GM21515 (cell line): ENCODE measurements around the gene IRF4.

Source experiments
- ATAC-seq: cut with Tn5 transposase; IDR thresholded peaks from one replicate; pipeline ENCODE4 v1.9.1; 2021; ENCODE audit not compliant: unreplicated experiment

IRF4 gene

DNA sequence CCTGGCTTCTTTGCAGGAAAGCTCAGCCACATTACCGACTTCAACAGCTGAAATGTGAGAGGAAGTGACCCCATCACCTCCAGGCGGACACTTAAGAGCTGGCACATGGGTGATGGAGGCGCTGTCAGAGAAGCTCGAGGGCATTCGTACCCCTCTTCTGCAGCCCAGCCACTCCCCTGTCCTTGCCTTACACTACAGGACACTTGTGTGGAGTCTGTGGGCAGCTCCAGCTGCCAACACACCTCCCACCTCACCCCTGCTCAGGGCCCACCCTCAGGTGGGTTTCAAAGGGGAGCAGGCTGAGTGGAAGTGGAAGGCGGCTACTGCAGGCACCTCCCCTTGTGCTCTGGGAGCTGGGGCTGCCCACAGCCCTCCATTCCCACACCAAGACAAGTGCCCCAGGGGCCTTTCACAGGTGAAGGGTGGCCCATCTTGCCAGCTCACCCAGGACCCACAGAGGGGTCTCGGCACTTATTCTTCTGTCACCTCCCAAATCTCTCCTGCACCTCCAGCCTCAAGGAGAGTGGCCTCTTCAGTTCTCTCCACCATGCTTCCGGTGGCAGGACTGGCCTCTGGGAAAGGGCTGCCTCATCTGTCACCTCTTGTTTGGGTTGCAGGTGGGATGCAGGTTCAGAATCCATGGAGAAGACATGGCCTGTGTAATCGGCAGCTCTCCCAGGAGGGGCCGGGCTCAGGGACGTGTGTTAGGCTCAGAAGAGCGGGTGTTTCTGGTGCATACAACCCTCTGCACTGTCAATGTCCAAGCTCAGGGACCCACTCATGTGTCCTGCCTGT is 49.8 kb downstream of the IRF4 start:
- no peak for ATAC-seq

DNA sequence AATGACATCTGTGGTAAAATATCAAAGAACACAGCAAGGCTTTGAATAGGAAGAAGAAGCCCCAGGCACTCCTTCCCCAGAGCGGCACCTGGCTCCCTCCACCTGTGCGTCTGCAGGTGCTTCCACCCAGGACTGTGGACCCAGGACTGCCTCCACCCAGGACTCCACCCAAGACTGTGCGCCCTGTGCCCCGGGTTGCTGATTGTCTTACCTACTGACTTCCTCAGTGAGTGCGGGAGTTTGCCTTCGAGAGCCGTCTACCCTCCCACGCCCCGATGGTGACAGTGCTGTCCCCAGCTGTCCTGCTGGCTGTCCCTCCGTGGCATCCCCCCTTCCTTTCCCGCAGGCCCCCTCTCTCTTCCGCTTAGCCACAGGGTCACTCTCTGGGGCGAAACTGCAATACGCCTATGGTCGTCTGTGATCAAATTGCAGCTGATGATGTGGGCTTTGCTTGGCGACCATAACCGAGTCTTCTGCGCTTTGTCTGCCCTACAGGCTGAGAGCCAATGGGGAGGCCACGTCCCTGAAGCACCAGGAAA is 52.1 kb downstream of the IRF4 start:
- no peak for ATAC-seq

DNA sequence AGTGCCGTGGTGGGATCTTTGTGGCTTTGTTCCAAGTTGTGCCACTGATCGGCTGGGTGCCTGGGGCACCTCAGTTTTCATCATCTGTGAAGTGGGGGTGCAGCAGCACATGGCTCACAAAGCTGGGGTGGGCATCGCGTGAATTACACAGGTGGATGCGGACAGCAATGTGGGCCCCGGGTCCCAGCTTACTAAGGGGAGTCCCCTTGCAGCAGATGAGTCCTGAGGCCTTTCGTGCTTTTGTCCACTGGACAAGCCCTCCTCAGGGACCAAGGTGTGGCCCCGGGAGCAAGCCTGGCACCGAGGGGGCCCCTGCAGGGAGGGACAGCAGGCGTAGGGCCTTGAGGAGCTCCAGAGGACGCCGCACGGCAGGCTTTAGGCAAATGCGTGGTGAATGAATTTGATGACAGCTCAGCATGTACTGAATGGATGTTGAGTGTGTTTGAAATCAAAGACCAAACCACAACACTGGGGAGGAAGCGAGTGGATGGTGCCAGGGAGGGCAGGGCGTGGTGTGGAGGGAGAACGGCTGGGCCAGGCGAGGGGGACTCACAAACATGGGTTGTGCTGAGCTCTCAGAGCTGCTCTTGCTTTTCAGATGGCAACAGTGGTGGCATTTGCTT is 53.2 kb downstream of the IRF4 start:
- no peak for ATAC-seq

DNA sequence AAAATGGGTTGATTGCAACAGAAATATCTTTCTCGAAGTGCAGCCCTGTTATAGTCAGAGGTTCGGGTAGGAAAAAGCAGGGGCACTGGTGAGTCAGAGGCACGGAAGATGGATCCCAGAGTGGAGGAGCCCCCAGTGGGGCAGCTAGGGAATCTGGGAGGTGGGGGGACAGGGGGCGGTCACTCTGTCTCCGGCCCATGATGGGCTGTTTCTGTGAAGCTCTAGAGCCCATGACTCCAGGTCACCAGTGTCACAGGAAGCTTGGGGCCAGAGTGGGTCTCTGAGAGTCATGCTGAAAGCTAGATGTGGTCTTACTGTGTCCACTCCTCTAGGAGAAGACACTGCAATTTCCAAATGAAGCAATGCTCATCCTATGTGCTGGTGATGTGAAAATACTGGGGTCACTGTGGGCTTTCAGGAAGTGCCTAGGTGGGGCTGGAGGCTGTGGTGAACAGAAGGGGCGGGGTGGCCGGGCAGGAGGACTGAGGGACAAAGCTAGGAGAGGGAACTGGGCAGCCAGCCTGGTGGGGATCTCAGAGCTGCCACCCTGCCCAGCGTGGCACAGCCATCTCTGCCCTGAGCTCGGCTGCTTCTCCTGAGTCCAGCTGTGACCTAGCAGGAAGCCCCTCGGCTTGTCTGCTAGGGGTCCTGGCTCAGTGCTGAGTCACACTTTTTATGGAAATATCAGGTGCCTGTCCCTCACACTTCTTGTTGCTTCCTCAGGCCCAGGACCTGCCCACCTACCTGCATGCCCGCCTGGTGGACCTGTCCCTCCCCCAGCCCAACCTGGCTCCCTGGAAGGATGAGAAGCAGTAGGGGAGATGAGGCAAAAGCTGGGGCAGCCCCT is 54.2 kb downstream of the IRF4 start:
- no peak for ATAC-seq

DNA sequence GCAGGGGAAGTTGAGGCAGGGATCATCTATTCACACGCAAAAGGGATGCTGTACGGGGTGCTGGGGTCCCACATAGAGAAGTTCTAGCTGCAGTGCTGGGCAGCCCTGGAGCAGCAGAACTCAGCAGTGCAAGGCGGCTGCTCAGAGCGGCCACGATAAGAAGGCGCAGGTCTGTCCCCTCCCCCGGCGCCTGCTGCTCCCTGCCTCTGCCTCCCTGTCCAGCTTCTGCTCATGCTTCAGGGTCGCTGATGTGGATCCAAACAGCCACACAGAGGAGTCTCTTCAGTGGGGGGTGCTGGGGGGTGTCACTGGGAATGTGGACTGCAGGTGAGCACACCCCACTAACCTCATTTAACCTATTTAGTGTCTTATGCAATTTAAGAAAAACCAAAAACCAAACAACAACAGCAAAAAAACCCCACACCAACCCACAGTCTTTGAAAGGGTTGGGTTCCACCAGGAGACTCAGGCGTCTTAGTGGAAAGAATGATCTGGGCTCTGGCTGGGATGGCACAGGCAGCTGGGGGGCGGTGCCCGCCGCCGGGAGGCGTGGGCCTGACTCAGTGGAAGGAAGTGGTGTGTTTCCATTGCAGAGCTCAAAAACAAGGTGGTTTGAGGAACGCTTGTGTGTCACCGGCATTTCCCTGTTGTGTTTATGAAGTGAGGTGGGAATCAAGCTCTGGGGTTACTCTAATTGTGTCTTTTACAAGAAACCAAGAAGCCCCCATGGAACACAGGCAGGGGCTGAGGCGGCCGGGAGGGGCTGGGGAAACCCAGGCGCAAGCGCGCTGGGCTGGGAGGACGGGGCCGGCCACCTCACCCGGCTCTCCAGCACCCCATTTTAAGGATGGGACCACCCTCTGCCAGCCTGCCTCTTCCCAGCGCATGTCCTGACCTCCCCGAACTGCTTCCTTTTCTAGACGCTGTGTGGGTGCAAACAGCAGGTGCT is 55.1 kb downstream of the IRF4 start:
- no peak for ATAC-seq

DNA sequence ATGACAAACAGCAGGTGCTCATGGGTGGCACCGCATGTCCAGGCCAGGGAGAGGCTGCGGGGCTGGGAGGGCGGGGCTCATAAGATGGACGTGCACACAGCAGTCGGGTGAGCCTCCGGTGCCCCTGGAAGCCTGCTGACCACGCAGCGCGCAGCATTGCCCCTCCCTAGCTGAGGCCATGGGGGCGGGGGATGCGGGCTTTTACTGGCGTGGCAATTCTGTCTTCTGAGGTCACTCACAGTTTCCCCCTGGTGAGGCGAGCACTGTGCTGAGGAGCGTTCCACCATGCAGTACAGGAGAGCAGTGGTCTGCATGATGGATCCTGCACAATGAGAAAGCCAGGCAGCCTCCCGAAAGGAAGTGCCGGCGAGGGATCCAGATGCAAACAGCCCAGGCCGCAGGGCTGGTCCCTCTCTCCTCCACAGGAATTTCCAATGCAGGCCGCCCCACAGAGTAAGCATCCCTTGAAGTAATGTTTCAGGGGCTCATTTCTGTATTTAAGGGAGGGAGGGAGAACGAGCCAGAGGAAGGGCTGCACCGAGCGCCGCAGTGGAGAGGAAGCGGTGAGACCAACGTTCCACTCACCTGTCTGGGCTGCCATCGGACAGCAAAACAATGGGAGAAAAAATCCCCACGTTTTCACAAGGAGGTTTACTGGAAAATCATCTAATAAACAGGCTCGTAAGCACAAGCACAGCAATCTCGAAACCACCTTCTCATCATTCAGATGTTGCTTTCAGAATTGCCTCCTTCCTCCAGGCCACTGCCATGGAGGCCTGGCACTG is 56.0 kb downstream of the IRF4 start:
- no peak for ATAC-seq

- ATAC-seq, result no peak
These were observed 56.9 kb downstream of the IRF4 start for GRCh38 chr6:448296-449056.

DNA sequence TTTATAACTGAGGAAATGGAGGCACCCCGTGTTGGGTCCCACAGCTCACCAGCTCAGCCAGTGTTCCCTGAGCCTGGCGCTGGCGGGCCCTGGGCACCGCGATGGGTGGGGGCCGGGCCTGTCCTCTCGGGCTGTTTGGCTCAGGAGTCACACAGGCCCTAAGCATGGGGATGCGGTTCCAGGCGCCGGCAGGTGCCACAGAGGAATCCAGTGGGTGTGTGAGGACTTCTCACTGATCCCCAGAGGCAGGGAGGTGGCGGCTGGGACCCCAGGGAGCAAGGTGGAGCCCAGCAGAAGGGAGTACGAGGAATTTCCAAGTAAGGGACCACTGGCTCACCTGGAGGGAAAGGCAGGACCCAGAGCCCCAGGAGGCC is 57.5 kb downstream of the IRF4 start:
- no peak for ATAC-seq

DNA sequence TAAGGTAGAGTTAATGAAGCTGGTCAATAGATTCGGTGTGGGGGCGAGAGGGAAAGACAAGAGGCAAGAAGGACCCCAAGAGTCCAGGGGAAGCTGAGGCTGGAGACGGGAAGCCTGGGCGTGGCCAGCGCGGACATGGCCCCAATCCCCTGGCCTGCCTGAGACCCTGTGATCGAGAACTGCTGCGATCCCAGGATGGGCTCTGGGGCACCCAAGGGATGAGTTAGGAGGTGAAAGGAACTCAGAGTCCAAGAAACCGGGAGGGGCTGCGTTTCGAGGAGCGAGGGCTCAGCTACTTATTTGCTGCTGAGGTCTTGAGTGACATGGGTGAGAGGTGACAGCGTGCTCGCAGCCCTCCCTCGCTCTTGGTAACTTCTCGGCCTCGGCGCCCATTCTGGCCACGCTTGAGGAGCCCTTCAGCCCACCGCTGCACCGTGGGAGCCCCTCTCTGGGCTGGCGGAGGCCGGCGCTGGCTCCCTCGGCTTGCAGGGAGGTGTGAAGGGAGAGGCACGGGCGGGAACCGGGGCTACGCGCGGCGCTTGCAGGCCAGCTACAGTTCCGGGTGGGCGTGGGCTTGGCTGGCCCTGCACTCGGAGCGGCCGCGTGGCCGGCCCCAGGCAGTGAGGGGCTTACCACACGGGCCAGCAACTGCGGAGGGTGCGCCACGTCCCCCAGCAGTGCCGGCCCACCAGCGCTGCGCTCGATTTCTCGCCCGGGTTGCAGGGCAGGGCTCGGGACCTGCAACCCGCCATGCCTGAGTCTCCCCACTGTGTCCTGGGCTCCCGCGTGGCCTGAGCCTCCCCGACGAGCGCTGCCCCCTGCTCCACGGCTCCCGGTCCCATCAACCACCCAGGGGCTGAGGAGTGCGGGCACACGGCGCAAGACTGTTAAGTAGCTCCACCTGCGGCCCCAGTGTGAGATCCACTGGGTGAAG is 58.2 kb downstream of the IRF4 start:
- ATAC-seq, result no peak

DNA sequence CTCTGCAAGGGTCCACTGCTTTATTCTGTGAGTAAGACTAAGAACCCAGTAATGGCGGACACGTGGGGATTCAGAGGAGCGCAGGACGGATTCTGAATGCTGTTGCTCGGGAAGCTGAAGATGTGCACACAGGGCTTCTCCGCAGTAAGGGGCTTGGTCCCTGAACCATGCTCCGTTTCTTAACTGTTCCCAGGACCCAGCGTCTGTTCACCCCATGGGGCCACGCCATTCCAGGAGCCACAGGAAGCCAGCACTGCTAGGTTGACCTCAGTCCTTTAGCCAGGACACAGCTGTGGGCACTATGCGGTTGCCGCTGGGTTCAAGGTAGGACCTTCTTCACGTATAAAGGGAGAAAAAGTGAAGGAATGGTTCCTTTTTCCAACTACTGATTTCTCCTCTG is 59.8 kb downstream of the IRF4 start:
- ATAC-seq, result no peak

GRCh38 chr6:451847-452246 is 60.3 kb downstream of the IRF4 start:
- no peak for ATAC-seq

GRCh38 chr6:452301-453067 is 60.9 kb downstream of the IRF4 start:
- ATAC-seq, result no peak

GRCh38 chr6:453152-453551 is 61.6 kb downstream of the IRF4 start:
- no peak for ATAC-seq

DNA sequence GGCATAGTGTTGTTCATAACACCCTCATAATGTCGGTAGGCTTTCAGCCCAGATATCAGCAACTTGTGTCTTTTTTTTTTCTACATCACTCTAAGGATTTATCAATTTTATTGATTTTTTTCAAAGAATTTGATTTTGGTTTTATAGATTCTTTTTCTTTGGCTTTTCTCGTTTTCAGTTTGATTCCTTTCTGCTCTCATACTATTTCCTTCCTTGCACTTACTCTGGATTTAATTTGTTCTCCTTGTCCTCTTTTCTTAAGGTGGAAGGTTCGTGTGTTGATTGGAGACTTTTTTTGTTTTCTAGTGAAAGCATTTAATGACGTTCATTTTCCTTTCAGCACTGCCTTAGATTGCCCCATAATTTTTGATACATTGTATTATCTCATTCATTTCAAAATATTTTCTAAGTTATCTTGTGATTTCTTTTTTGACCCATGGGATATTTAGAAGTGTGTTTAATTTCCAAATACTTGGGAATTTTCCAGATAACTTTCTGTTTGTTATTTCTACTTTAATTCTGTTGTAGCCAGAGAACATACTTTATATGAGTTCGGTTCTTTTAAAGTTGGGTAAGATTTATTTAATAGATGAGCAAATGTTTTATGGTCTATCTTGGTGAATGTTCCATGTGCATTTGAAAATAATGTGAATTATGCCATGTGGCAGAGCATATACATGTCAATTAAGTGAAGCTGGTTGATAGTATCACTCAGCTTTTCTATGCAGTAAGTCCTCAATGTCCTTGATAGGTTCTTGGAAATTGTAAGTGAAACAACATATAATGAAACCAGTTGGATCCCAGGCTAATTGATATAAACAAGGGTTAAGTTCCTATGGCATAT is 62.8 kb downstream of the IRF4 start:
- no peak for ATAC-seq

- no peak for ATAC-seq
These were observed 63.5 kb downstream of the IRF4 start for GRCh38 chr6:455006-455585.

DNA sequence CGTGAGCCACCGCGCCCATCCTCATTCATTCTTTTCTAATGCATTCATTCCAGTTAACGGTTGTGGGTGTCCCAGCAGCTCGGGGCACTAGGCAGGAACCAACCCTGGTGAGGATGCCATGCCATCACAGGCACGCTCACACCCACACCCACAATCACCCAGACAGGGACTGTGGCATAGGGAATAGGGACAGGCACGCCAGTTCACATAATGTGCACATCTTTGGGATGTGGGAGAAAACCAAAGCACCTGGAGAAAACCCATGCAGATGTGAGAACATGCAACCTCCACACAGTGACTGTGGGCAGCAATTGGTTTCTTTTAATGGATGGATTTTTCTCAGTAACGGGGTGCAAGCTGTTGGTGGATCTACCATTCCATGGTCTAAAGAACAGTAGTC is 64.3 kb downstream of the IRF4 start:
- no peak for ATAC-seq
